A673 (cell line): Measurements from ENCODE around the gene CELF1. TPM values are rescaled to one million over a fixed set of nuclear protein-coding genes. Genes with fewer than 3 reads are reported as not detected.
A peak's percentile ranks its signal among the peaks of the same experiment; 100 is the strongest.

ENCODE experiments used
- BruUV-seq: library from RNA; stranded (reverse); fragments of 400-500 nt; replicated peaks from 2 replicates; lab custom pipeline; 2021; lab: Mats Ljungman, UMichigan
- CTCF ChIA-PET: fragments of 300-600 bp; sonication (Branson Sonifier 250); formaldehyde crosslinking; loops from one replicate; lab custom pipeline; 2022; ENCODE audit warnings: antibody characterized with exemption; lab: Charles Lee
- POLR2A ChIA-PET: fragments of 300-600 bp; sonication (Branson Sonifier 250); formaldehyde crosslinking; loops from one replicate; lab custom pipeline; 2022; ENCODE audit warnings: antibody characterized with exemption; ENCODE audit not compliant: low non-redundant PET; lab: Charles Lee
- DNase-seq: peaks from one replicate; pipeline ENCODE4 v3.0.0-alpha.2; 2015; ENCODE audit warnings: low spot score
- H3K27ac ChIP-seq: fragments of 200-600 bp; sonication (generic); 2 replicates; pipeline ENCODE4 v1.5.1; 2016; ENCODE audit warnings: mixed run types, low read depth, mild to moderate bottlenecking, mixed read lengths, antibody characterized with exemption, low read length; ENCODE audit not compliant: poor library complexity, severe bottlenecking
- H3K27me3 ChIP-seq: fragments of 200-600 bp; sonication (generic); replicated peaks from 2 replicates; pipeline ENCODE4 v1.6.1; 2017; ENCODE audit warnings: mixed run types, low read depth, mild to moderate bottlenecking, mixed read lengths, antibody characterized with exemption, low read length; ENCODE audit not compliant: insufficient read depth, poor library complexity
- H3K36me3 ChIP-seq: fragments of 200-600 bp; sonication (generic); 2 replicates; pipeline ENCODE4 v1.6.1; 2016; ENCODE audit warnings: mixed run types, mild to moderate bottlenecking, mixed read lengths, antibody characterized with exemption, low read length; ENCODE audit not compliant: insufficient read depth, poor library complexity, severe bottlenecking
- H3K4me1 ChIP-seq: fragments of 200-600 bp; sonication (generic); 2 replicates; pipeline ENCODE4 v1.6.1; 2017; ENCODE audit warnings: mixed run types, mild to moderate bottlenecking, mixed read lengths, antibody characterized with exemption, low read length; ENCODE audit not compliant: insufficient read depth, poor library complexity, severe bottlenecking
- H3K4me3 ChIP-seq: fragments of 200-600 bp; sonication (generic); 2 replicates; pipeline ENCODE4 v1.5.1; 2016; ENCODE audit warnings: low read depth, mixed run types, mild to moderate bottlenecking, mixed read lengths, low read length; ENCODE audit not compliant: poor library complexity, severe bottlenecking
- H3K9me3 ChIP-seq: fragments of 200-600 bp; sonication (generic); 2 replicates; pipeline ENCODE4 v1.6.1; 2016; ENCODE audit warnings: mixed run types, low read depth, mild to moderate bottlenecking, mixed read lengths, antibody characterized with exemption, low read length; ENCODE audit not compliant: poor library complexity, severe bottlenecking
- CTCF ChIP-seq: fragments of 300-800, 200-600 bp; sonication (generic); conservative IDR thresholded peaks from 2 replicates; pipeline ENCODE4 v1.5.1; 2017; ENCODE audit warnings: low read depth, mild to moderate bottlenecking, antibody characterized with exemption, low read length, moderate library complexity, mixed read lengths
- EZH2 ChIP-seq: fragments of 200-600 bp; sonication (generic); IDR thresholded peaks from 2 replicates; pipeline ENCODE4 v1.6.1; 2017; ENCODE audit warnings: borderline replicate concordance, low read depth, mild to moderate bottlenecking, mixed read lengths, antibody characterized with exemption, low read length; ENCODE audit not compliant: poor library complexity, severe bottlenecking
- intact Hi-C: fragments of 100-400 bp; cut with micrococcal nuclease; formaldehyde crosslinking; loops from one replicate; pipeline ENCODE4 v1.10.0; 2022; ENCODE audit not compliant: unreplicated experiment
- total RNA-seq: library from RNA; stranded (reverse); gene quantifications from 2 replicates; pipeline ENCODE4 v1.2.3, GENCODE V29; 2021

The CELF1 gene
- total RNA-seq, 1 experiment from 2014 or later: 257 TPM

GRCh38 chr11:47469361-47470179 lies 83.4 kb downstream of the CELF1 start:
- Histone ChIP-seq H3K4me1 (peaks cover 41% of the 10 kb centered on the region), H3K36me3 (peaks cover 87% of the 10 kb centered on the region), H3K9me3 (no peaks in the 10 kb centered on the region), H3K27me3 (no peaks in the 10 kb centered on the region), H3K27ac (peak overlapping the region; percentile 25), H3K4me3 (no peak overlapping the region)
- POLR2A ChIA-PET: interaction anchor here (0.6 kb wide), 1 partner anchor 250 kb away, joined by 7 read pairs; no protein-coding TSS in a partner anchor
- TF ChIP-seq EZH2 (no peak), CTCF (no peak)
- no peak for DNase-seq
- intact Hi-C loops: no loop called here
- TSS peak; percentile 5 for BruUV-seq
- CTCF ChIA-PET: interaction anchor here (1.0 kb wide), 1 partner anchor 9 kb away, joined by 4 read pairs; no protein-coding TSS in a partner anchor

- Histone ChIP-seq H3K27me3 (no peaks in the 10 kb centered on the region), H3K36me3 (peaks cover 87% of the 10 kb centered on the region), H3K4me3 (no peak overlapping the region), H3K4me1 (peaks cover 42% of the 10 kb centered on the region), H3K27ac (peak overlapping the region; percentile 25), H3K9me3 (no peaks in the 10 kb centered on the region)
- intact Hi-C loops: no loop called here
- no TSS peak for BruUV-seq
- ChIA-PET POLR2A (interaction anchor here (0.6 to 0.7 kb wide), 2 partner anchors 10 to 250 kb away, joined by 6 to 7 read pairs; no protein-coding TSS in a partner anchor), CTCF (interaction anchor here (1.0 kb wide), 1 partner anchor 10 kb away, joined by 4 read pairs; no protein-coding TSS in a partner anchor)
- no peak for DNase-seq
- TF ChIP-seq CTCF (no peak), EZH2 (no peak)
Measured at GRCh38 chr11:47468598-47469214, 84.2 kb downstream of the CELF1 start.

- Histone ChIP-seq H3K27ac (peak overlapping the region; percentile 57), H3K4me1 (peaks cover 42% of the 10 kb centered on the region), H3K4me3 (no peak overlapping the region), H3K36me3 (peaks cover 74% of the 10 kb centered on the region), H3K9me3 (no peaks in the 10 kb centered on the region), H3K27me3 (no peaks in the 10 kb centered on the region)
- BruUV-seq: no TSS peak
- ChIA-PET POLR2A (interaction anchor here (0.6 kb wide), 2 partner anchors 13 to 99 kb away, joined by 3 to 7 read pairs; no protein-coding TSS in a partner anchor), CTCF (interaction anchor here (0.5 to 1.1 kb wide), 2 partner anchors 9 to 13 kb away, joined by 3 to 11 read pairs; no protein-coding TSS in a partner anchor)
- intact Hi-C loops: no loop called here
- no peak for DNase-seq
- no peak for TF ChIP-seq CTCF
- no peak for TF ChIP-seq EZH2
Measured at GRCh38 chr11:47467357-47467756, 85.6 kb downstream of the CELF1 start.
